Measurements from ENCODE around the gene NTN5.
"Not testable (repeated sequence)": the region's sequence is repeated elsewhere in the genome, so short reads cannot be mapped to it uniquely, and the experiment has no call there.

Gene NTN5, protein sequence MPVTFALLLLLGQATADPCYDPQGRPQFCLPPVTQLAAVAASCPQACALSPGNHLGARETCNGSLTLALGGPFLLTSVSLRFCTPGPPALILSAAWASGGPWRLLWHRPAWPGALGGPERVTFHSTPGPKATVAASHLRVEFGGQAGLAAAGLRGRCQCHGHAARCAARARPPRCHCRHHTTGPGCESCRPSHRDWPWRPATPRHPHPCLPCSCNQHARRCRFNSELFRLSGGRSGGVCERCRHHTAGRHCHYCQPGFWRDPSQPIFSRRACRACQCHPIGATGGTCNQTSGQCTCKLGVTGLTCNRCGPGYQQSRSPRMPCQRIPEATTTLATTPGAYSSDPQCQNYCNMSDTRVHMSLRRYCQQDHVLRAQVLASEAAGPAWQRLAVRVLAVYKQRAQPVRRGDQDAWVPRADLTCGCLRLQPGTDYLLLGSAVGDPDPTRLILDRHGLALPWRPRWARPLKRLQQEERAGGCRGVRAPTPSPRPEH

GRCh38 chr19:48672994-48673393 lies at the start of gene NTN5:
TSS of gene NTN5 (minus strand) at chr19:48673017. CDS start at chr19:48670986, 2,031 bp downstream.
- DNase-seq = no peak

- no peak for DNase-seq
These were observed 49.4 kb upstream of the NTN5 start for GRCh38 chr19:48722196-48722708.

- DNase-seq = no peak
These were observed 47.9 kb upstream of the NTN5 start for GRCh38 chr19:48720613-48721296.

- DNase-seq = no peak
These were observed 47.4 kb upstream of the NTN5 start for GRCh38 chr19:48720251-48720612.

GRCh38 chr19:48719263-48720171 lies 46.7 kb upstream of the NTN5 start, which contains the start of gene MAMSTR:
TSS of gene MAMSTR (minus strand) at chr19:48719725. CDS start at chr19:48719031, 694 bp downstream.
- no peak for DNase-seq

GRCh38 chr19:48718711-48719231 lies 46.0 kb upstream of the NTN5 start:
- DNase-seq = no peak

- DNase-seq = not testable (repeated sequence)
These were observed 45.3 kb upstream of the NTN5 start for GRCh38 chr19:48718106-48718505.

GRCh38 chr19:48716562-48717291 lies 43.9 kb upstream of the NTN5 start:
- DNase-seq = no peak

GRCh38 chr19:48715681-48716171 lies 42.9 kb upstream of the NTN5 start:
- DNase-seq = no peak

GRCh38 chr19:48714759-48715675 lies 42.2 kb upstream of the NTN5 start:
- DNase-seq = no peak

DNA sequence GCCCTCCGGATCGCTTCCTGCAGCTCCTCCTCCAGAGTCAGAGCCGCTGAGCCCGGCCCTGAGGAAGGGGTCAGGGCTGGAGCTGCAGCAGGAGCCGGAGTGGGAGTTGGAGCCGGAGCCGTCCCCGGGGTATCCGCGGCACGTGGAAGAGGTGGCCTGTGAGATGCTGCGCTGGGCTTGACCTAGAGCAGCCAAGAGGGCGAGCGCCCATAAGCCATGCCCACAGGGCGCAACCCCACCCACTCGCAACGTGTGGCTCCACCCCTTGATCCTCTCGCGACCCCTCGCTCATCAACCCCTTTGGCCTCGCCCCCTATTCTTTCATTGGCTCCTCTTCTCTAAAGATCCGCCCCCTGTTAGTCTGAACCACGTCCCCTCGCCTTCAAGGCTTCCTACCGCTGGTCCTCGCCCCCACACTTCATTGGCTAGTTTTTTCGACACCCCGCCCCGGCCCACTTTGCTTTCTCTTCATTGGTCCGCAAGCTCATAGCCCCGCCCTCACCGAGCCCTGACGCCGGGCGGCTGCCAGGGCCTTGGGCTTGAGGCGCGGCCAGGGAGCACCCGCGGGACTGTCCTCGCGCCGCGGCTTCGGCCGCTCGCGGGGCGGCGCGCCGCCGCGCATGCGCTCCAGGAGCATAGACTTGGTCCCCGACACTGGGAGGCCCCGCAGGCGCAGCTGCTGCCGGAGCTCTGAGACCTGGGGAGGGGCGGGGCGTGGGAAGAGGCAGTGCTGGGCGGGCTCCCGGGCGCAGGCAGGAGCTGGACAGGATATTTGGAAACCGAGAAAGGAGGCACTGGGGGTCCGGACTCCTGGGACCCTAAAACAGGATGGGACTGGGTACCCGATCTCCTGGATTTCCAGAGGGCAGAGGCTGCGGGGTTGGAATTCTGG lies 41.3 kb upstream of the NTN5 start:
- DNase-seq = no peak

DNA sequence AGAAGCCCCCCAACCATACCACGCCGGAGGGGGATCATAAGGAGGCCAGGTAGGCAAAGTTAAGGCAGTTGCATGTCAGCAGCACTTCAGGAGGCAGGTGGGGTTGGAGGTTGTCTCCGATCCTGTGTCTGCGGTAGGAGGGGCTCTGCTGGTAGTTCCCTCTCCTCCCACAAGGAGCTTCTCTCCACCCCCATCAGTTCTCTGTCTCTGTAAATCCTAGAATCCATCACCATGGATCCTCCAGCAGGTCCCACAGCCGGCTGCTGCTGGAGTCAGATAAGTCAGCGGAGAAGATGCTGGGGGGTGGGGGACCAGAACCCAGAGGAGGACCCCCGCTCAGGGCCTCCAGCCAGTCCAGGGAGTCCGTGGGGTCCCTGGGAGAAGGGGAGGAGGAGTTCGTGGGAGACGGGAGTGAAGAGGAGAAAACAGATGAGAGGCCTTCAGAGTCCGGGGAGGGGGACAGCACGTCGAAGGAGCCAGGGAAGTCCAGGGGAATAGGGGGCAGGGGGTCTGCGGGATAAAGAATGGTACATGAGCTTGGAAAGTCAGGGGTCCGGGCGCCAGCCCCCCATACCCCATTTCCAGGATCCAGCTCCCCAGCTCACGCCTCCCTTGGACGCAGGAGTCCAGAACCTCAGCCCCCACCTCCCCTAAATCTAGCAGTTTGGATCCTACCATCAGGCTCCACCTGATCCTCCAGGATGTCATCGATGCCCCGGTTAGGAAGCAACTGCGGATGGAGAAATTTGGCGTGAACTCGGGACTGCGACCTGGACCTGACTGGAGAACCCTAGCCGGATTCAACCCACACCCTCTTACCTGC lies 40.4 kb upstream of the NTN5 start:
- DNase-seq = no peak

GRCh38 chr19:48711106-48711662 lies 38.4 kb upstream of the NTN5 start:
- no peak for DNase-seq

- DNase-seq = no peak
These were observed 35.7 kb upstream of the NTN5 start for GRCh38 chr19:48708471-48708870.

GRCh38 chr19:48705431-48705830 lies 32.6 kb upstream of the NTN5 start:
- no peak for DNase-seq

- DNase-seq = no peak
These were observed 30.5 kb upstream of the NTN5 start for GRCh38 chr19:48703316-48703715.

- DNase-seq = no peak
These were observed 29.9 kb upstream of the NTN5 start for GRCh38 chr19:48702701-48703100.

DNA sequence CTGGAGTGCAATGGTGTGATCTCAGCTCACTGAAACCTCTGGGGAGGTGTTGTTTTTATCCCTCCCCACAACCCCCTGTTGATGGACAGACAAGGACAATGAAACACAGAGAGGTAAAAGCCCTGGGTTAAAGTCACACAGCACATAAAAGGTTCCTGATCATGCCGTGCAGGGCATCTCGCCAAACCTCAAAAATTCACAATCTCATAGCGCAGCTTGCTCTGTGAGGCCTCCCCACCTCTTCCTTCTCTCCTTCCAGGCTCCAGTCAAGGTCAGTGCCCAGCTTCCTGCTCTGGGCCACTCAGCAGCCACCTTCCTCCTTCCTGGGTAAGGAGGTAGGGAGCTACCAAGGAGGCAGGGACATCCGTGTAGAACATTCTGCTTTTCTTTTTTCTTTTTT lies 25.2 kb upstream of the NTN5 start:
- DNase-seq = no peak
